Stimulated activated naive B cell treated with anti-CD40 and anti-IgM and Interleukin-4, amounts not matched to agents 10 μg/mL and 1 μg/mL and 100 μg/mL, for 72 hours (primary cell): Measurements from ENCODE around the gene PLCH2.

ENCODE experiments used
- ATAC-seq, 2 donors: fragments of 150-1000 bp; cut with Tn5 transposase; replicated peaks; 2 replicates each; pipeline ENCODE4 v1.10.0; 2021; ENCODE audit warnings: moderate library complexity in 1 of 2
- DNase-seq: peaks from one replicate; pipeline ENCODE4 v3.0.0; 2021
- H3K27ac Mint-ChIP-seq: one replicate; pipeline ENCODE4 v1.8.0; 2022; ENCODE audit warnings: mild to moderate bottlenecking, mixed read lengths
- H3K27me3 Mint-ChIP-seq, 2 donors: one replicate each; pipeline ENCODE4 v1.8.0; 2022; ENCODE audit warnings: mixed read lengths in 2 of 2
- H3K36me3 Mint-ChIP-seq, 2 donors: one replicate each; pipeline ENCODE4 v1.8.0; 2022; ENCODE audit warnings: mixed read lengths in 2 of 2, mild to moderate bottlenecking in 1 of 2
- H3K4me1 Mint-ChIP-seq, 2 donors: one replicate each; pipeline ENCODE4 v1.8.0; 2022; ENCODE audit warnings: mixed read lengths in 2 of 2, mild to moderate bottlenecking in 1 of 2
- H3K4me3 Mint-ChIP-seq, 2 donors: one replicate each; pipeline ENCODE4 v1.8.0; 2022; ENCODE audit warnings: mild to moderate bottlenecking in 2 of 2, mixed read lengths in 2 of 2, moderate library complexity in 1 of 2
- H3K9me3 Mint-ChIP-seq, 2 donors: one replicate each; pipeline ENCODE4 v1.8.0; 2022; ENCODE audit warnings: mixed read lengths in 2 of 2, mild to moderate bottlenecking in 1 of 2

Gene PLCH2

GRCh38 chr1:2460996-2461751, 14.9 kb upstream of the PLCH2 start:
- DNase-seq (no peak), ATAC-seq (no peak)
- Mint-ChIP-seq H3K27me3 (peaks cover 31 to 33% of the 10 kb centered on the region in 2 donors), H3K9me3 (no peaks in the 10 kb centered on the region), H3K27ac (no peak overlapping the region), H3K36me3 (no peaks in the 10 kb centered on the region), H3K4me1 (peaks cover 0 to 2% of the 10 kb centered on the region in 2 donors), H3K4me3 (no peak overlapping the region)

DNA sequence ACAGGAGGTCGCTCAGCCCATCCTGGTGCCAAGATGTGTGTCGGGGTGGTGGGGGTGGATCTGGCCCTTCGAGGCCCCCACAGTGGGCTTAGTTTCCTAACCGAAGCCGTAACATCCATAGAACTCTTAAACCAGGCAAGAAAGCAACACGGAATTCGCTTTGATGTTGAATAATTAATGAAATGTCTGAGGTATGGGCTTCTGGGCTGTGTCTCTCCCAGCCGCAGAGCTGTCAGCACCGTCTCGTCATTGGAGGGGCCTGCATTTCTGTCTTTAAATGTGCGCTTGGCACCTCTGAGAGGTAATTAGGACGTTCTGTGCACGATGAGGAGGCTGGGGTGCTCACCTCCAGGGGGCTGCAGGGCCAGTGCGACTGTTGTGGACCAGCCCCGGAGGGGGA, 13.3 kb upstream of the PLCH2 start:
- H3K27me3 Mint-ChIP-seq: peaks cover 33 to 38% of the 10 kb centered on the region in 2 donors
- no peak for ATAC-seq
- no peak overlapping the region for H3K4me3 Mint-ChIP-seq
- no peaks in the 10 kb centered on the region for H3K36me3 Mint-ChIP-seq
- no peak for DNase-seq
- H3K9me3 Mint-ChIP-seq: no peaks in the 10 kb centered on the region
- no peak overlapping the region for H3K27ac Mint-ChIP-seq
- peaks cover 1 to 8% of the 10 kb centered on the region in 2 donors for H3K4me1 Mint-ChIP-seq

DNA sequence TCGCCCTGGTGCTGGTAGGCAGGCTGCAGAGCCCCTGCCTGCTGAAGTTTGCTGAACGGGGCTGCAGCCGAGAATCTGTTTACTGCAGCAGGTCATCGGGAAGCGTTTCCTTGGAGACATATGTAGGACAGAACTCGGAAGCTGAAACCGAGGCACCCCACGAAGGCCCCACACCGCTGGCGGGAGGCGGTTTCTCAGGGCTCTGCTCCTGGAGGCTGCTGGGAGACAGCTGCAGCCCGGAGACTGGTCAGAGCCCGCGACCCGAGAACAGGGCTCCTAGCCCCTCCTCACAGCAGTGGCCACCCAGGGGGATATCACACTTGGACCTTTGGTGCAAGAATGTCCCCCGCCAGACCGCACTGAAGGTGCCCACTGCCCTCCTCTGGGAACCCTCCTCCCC, 12.7 kb upstream of the PLCH2 start:
- DNase-seq (no peak), ATAC-seq (no peak)
- no peak overlapping the region for H3K4me3 Mint-ChIP-seq
- H3K27me3 Mint-ChIP-seq: peaks cover 36 to 43% of the 10 kb centered on the region in 2 donors
- no peak overlapping the region for H3K27ac Mint-ChIP-seq
- H3K36me3 Mint-ChIP-seq: no peaks in the 10 kb centered on the region
- H3K4me1 Mint-ChIP-seq: peaks cover 1 to 8% of the 10 kb centered on the region in 2 donors
- H3K9me3 Mint-ChIP-seq: no peaks in the 10 kb centered on the region

DNA sequence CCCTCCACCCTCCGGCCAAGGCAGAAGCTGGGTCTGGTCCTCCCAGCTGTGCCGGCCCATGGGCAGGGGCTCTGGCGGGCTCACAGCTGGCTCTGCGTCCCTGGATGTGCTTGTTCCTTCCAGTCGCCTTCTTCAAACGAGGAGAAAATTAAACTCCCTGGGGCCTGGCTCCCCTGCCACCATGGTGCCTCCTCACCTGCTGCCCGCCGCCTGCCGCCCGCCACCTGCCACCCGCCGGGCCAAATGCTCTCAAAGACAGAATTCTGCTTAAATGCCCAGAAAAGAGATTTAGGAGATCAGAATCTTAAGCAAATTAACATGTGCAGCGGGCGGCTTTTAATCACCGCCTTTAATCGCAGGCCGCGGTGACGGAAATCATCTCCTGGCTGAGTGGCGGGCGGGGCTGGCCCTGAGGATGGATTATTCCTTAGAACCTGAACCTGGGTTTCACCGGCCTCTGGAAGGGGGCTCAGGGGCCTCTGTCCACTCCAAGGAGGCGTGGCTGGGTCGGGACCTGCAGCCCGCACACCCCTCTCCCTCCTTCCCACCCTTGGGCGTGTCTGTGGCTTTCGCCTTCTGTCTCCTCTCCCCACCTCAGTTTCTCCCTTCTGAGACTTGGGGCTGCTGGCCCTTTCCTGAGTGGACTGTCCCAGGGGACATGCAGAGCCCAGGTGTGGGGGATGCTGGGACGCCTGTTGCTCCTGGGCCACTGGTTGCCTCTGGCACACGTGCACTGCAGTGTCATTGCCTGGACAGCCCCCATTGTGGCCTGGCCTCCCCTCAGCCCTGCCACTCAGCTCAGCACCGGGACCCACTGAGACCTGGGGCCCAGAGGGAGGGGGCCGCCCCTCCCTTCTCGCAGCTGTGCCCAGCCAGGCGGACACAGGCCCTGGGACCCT, 10.5 kb upstream of the PLCH2 start:
- ATAC-seq: no peak
- DNase-seq: no peak
- Mint-ChIP-seq H3K9me3 (no peaks in the 10 kb centered on the region), H3K4me3 (no peak overlapping the region), H3K27ac (no peak overlapping the region), H3K36me3 (no peaks in the 10 kb centered on the region), H3K27me3 (peaks cover 45 to 56% of the 10 kb centered on the region in 2 donors), H3K4me1 (peaks cover 9 to 17% of the 10 kb centered on the region in 2 donors)

GRCh38 chr1:2466270-2466665, 9.8 kb upstream of the PLCH2 start:
- H3K4me3 Mint-ChIP-seq: no peak overlapping the region
- ATAC-seq: no peak
- H3K9me3 Mint-ChIP-seq: no peaks in the 10 kb centered on the region

DNA sequence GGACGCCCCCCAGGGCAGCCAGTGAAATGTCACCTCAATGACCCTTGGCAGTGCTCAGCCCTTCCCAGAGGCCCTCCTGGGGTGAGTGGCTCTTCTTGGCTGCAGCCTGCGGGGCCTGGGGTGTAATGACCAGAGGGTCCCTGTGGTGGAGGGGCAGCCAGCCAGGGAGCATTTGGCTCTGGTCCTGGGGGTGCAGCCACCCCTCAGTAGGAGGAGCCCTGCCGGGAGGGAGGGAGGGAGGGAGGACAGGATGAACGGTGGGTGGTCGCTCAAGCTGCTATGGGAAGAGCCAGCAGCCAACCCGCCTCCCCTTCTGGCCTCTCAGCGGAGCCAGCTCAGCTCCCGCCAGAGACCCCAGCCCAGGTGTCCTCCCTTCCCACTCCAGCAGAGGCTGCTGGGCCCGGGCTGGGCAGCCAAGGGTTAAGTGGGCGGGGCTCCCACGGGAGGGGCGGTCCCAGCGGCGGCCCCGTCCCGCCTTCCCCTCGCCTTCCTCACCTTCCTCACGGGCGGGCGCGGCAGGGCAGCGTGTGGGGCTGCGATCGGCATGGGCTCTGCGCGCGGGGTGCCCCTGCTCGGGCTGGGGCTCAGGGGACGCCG, 9.0 kb upstream of the PLCH2 start:
- Mint-ChIP-seq H3K27me3 (peaks cover 40 to 54% of the 10 kb centered on the region in 2 donors), H3K4me1 (peaks cover 14 to 25% of the 10 kb centered on the region in 2 donors), H3K4me3 (no peak overlapping the region), H3K36me3 (no peaks in the 10 kb centered on the region), H3K9me3 (no peaks in the 10 kb centered on the region), H3K27ac (no peak overlapping the region)
- DNase-seq (no peak), ATAC-seq (peak in 1 of 2 donors; percentile 41)

More at GRCh38 chr1:2466270-2466665, 9.8 kb upstream of the PLCH2 start:
- H3K4me1 Mint-ChIP-seq: peaks cover 14 to 23% of the 10 kb centered on the region in 2 donors
- H3K27ac Mint-ChIP-seq: no peak overlapping the region
- no peaks in the 10 kb centered on the region for H3K36me3 Mint-ChIP-seq
- no peak for DNase-seq
- H3K27me3 Mint-ChIP-seq: peaks cover 45 to 60% of the 10 kb centered on the region in 2 donors

GRCh38 chr1:2468041-2468472, 8.0 kb upstream of the PLCH2 start:
- H3K27ac Mint-ChIP-seq: no peak overlapping the region
- H3K4me1 Mint-ChIP-seq: peaks cover 14 to 25% of the 10 kb centered on the region in 2 donors
- no peak for ATAC-seq
- no peaks in the 10 kb centered on the region for H3K36me3 Mint-ChIP-seq
- no peak overlapping the region for H3K4me3 Mint-ChIP-seq
- peaks cover 30 to 44% of the 10 kb centered on the region in 2 donors for H3K27me3 Mint-ChIP-seq
- H3K9me3 Mint-ChIP-seq: no peaks in the 10 kb centered on the region
- no peak for DNase-seq

- peak in 1 of 2 donors; percentile 16 for ATAC-seq
- H3K9me3 Mint-ChIP-seq: no peaks in the 10 kb centered on the region
- H3K27me3 Mint-ChIP-seq: peaks cover 28 to 41% of the 10 kb centered on the region in 2 donors
- no peaks in the 10 kb centered on the region for H3K36me3 Mint-ChIP-seq
- no peak overlapping the region for H3K27ac Mint-ChIP-seq
- peaks cover 14 to 25% of the 10 kb centered on the region in 2 donors for H3K4me1 Mint-ChIP-seq
- DNase-seq: no peak
- H3K4me3 Mint-ChIP-seq: no peak overlapping the region
Observed at GRCh38 chr1:2468540-2468939, 7.5 kb upstream of the PLCH2 start.

DNA sequence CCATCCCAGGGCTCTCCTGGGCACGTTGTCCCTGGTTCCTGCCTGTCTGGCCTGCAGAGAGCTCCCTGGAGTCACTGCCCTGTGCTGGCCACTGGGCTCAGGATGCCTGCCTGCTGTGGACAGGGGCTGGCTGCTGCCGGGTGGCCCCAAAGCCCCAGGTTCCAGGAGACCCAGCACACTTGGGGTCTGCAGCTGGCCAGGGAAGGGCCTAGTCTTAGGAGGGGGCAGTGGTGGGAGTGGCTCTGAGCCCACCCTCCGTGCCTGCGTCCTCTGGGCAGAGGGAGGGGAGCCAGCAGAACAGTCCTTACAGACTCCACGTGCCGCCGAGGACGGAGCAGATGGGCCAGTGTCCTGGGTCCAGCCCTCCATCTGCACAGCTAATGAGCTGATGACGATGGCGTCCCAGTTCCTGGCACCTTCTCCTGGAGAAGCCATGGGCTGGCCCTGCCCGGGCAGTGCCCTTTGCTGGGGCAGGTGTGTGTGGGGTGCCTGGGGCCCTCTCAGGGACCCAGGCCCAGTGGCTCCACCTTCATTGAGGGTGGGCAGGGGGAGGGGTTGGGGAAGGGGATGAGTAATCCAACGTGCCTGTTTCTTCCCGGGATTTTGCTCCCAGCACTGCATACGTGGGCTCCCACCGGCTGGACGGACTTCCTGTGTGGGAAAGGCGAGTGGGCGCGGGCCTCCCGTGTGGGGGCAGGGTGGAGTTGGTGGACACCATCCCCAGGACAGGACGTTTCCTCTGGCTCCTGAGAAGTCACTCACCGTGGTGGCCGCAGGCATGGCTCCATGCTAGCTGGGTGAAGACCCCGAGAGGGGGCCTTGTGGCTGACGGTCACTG, 6.8 kb upstream of the PLCH2 start:
- Mint-ChIP-seq H3K4me3 (no peak overlapping the region), H3K27me3 (peaks cover 26 to 33% of the 10 kb centered on the region in 2 donors), H3K4me1 (peaks cover 14 to 25% of the 10 kb centered on the region in 2 donors), H3K9me3 (no peaks in the 10 kb centered on the region), H3K36me3 (no peaks in the 10 kb centered on the region), H3K27ac (no peak overlapping the region)
- DNase-seq (no peak), ATAC-seq (no peak)

DNA sequence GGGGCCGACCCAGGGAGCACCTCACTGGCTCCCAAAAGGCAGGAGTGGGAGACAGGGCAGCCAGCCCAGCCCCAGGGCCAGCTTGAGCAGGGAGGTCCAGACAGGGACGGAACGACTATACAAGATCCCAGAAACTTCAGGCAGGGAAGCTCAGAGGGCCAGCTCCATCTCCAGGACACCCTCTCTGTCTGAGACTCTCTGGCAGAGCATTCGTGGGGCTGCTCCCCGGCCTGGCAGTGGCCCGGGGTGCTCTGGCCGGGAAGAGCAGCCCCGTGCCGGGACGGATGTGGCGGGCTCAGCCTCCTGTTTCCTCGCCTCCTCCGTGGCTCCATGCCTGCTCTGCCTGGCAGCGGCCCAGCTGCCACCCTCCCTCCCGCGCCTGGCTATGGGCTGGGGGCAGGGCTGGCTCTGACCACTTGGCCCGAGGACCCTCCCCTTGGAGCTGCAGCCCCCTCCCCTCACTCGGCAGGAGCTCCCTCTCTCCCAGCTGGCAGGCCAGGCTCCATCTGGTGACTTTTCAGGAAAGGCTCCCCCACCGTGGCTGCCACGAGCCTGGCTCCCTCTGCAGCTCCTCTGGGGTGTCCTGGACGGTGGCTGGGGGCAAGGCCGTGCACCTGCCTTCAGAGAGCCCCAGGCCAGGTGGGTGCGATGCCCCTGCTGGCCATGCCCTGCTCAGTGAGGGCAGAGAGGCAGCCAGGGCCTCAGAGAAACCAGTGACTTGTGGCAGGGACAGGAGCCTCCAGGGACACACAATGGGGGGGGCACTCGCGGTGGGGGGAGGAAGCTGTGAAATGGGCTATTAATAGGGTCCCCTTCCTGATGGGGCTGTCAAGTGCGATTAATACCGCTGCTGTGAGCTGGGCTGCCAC, 5.6 kb upstream of the PLCH2 start:
- H3K27me3 Mint-ChIP-seq: peaks cover 20 to 29% of the 10 kb centered on the region in 2 donors
- no peak for ATAC-seq
- H3K4me3 Mint-ChIP-seq: no peak overlapping the region
- H3K36me3 Mint-ChIP-seq: no peaks in the 10 kb centered on the region
- DNase-seq: no peak
- no peaks in the 10 kb centered on the region for H3K9me3 Mint-ChIP-seq
- H3K4me1 Mint-ChIP-seq: peaks cover 14 to 25% of the 10 kb centered on the region in 2 donors
- H3K27ac Mint-ChIP-seq: no peak overlapping the region

GRCh38 chr1:2471159-2471471, 5.0 kb upstream of the PLCH2 start:
- ATAC-seq: no peak
- Mint-ChIP-seq H3K36me3 (no peaks in the 10 kb centered on the region), H3K4me3 (no peak overlapping the region), H3K9me3 (no peaks in the 10 kb centered on the region), H3K4me1 (peaks cover 14 to 24% of the 10 kb centered on the region in 2 donors), H3K27ac (no peak overlapping the region), H3K27me3 (peaks cover 16 to 29% of the 10 kb centered on the region in 2 donors)
- DNase-seq: no peak

DNA sequence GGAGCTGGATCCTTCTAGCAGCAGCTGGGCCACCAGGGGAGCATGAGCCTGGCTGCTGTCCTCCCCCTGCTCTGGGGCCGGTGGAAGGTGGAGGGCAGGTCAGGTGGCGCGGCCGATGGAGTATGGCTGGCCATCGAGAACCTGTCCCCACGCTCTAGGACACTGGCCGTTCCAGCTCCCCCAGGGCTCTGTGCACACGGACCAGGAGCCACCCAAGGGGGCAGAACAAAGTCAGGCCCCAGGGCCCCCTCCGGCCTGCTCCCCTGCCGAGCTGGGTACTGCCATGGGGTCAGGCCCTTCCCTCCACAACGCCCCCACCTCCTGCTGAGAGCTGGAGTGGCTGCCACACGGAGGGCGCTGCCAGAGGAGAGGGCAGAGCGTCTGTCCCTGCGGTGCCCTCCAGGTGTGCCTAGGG, 4.5 kb upstream of the PLCH2 start:
- DNase-seq: no peak
- H3K27ac Mint-ChIP-seq: no peak overlapping the region
- no peak for ATAC-seq
- H3K4me1 Mint-ChIP-seq: peaks cover 13 to 20% of the 10 kb centered on the region in 2 donors
- H3K27me3 Mint-ChIP-seq: peaks cover 14 to 25% of the 10 kb centered on the region in 2 donors
- no peaks in the 10 kb centered on the region for H3K9me3 Mint-ChIP-seq
- H3K36me3 Mint-ChIP-seq: no peaks in the 10 kb centered on the region
- no peak overlapping the region for H3K4me3 Mint-ChIP-seq

- DNase-seq (no peak), ATAC-seq (no peak)
- H3K36me3 Mint-ChIP-seq: no peaks in the 10 kb centered on the region
- peaks cover 13 to 22% of the 10 kb centered on the region in 2 donors for H3K27me3 Mint-ChIP-seq
- H3K27ac Mint-ChIP-seq: no peak overlapping the region
- no peaks in the 10 kb centered on the region for H3K9me3 Mint-ChIP-seq
- H3K4me3 Mint-ChIP-seq: no peak overlapping the region
- peaks cover 13 to 17% of the 10 kb centered on the region in 2 donors for H3K4me1 Mint-ChIP-seq
Observed at GRCh38 chr1:2472109-2472508, 4.0 kb upstream of the PLCH2 start.
